H1 (cell line): Measurements from ENCODE around the gene SLFNL1. TPM values are rescaled to one million over a fixed set of nuclear protein-coding genes. Genes with fewer than 3 reads are reported as not detected.

Source experiments
- CTCF ChIA-PET: fragments of 300-600 bp; sonication (Branson Sonifier 250); formaldehyde crosslinking; loops from one replicate; lab custom pipeline; 2021; ENCODE audit not compliant: partially characterized antibody; lab: Charles Lee
- POLR2A ChIA-PET: fragments of 300-600 bp; sonication (Branson Sonifier 250); formaldehyde crosslinking; loops from one replicate; lab custom pipeline; 2021; ENCODE audit warnings: inconsistent platforms; ENCODE audit not compliant: partially characterized antibody; lab: Charles Lee
- DNase-seq, 2 experiments: peaks; one replicate each; pipeline versions ENCODE4 v3.0.0 to v3.0.0-alpha.2; 2010 to 2022; ENCODE audit warnings: low spot score in 2 of 2, low read depth in 1 of 2, mixed read lengths in 1 of 2
- FAIRE-seq: peaks from 2 replicates; lab custom pipeline; 2011; peaks lifted over from hg19 to GRCh38; lab: Jason Lieb, UNC
- H2AFZ ChIP-seq: 2 replicates; pipeline ENCODE4 v1.8.1; 2012; ENCODE audit warnings: low read length, inconsistent platforms
- H2AK5ac ChIP-seq: 2 replicates; pipeline ENCODE4 v1.6.1; 2013; ENCODE audit warnings: low read depth, low read length
- H2BK120ac ChIP-seq: replicated peaks from 2 replicates; pipeline ENCODE3; 2013; ENCODE audit warnings: low read depth, low read length, inconsistent platforms
- H2BK12ac ChIP-seq: 2 replicates; pipeline ENCODE4 v1.6.1; 2013; ENCODE audit warnings: low read depth, low read length
- H2BK15ac ChIP-seq: 2 replicates; pipeline ENCODE4 v1.6.1; 2013; ENCODE audit warnings: low read length
- H2BK20ac ChIP-seq: 2 replicates; pipeline ENCODE4 v1.6.1; 2013; ENCODE audit warnings: low read length
- H2BK5ac ChIP-seq: 2 replicates; pipeline ENCODE4 v1.6.1; 2013; ENCODE audit warnings: low read depth, low read length
- H3K14ac ChIP-seq: 2 replicates; pipeline ENCODE4 v1.6.1; 2013; ENCODE audit warnings: inconsistent platforms; ENCODE audit not compliant: insufficient read length
- H3K18ac ChIP-seq: 2 replicates; pipeline ENCODE4 v1.6.1; 2013; ENCODE audit warnings: low read length; ENCODE audit errors: extremely low read depth
- H3K23ac ChIP-seq: 2 replicates; pipeline ENCODE4 v1.6.1; 2013; ENCODE audit warnings: inconsistent platforms; ENCODE audit not compliant: insufficient read length
- H3K23me2 ChIP-seq: 2 replicates; pipeline ENCODE4 v1.6.1; 2013; ENCODE audit warnings: low read depth, low read length
- H3K27ac ChIP-seq: 2 replicates; pipeline ENCODE4 v1.6.1; 2011; ENCODE audit warnings: low read depth, low read length, inconsistent platforms
- H3K27me3 ChIP-seq, 4 experiments: replicated peaks in 1 of 4; 1 replicate in 1 of 4; 2 replicates in 3 of 4; pipeline versions ENCODE4 v1.6.1 to v1.8.1; 2011 to 2013; ENCODE audit warnings: low read length in 3 of 4, mild to moderate bottlenecking in 3 of 4, inconsistent platforms in 2 of 4, mixed read lengths in 2 of 4, moderate library complexity in 1 of 4; ENCODE audit not compliant: control insufficient read depth in 3 of 4, insufficient read depth in 3 of 4; ENCODE audit errors: extremely low read depth in 1 of 4
- H3K36me3 ChIP-seq, 4 experiments: 2 replicates each; pipeline versions ENCODE4 v1.6.1 to v1.8.1; 2011 to 2013; ENCODE audit warnings: mild to moderate bottlenecking in 4 of 4, low read length in 3 of 4, moderate library complexity in 2 of 4, control low read depth in 1 of 4, inconsistent platforms in 1 of 4; ENCODE audit not compliant: insufficient read depth in 4 of 4, control insufficient read depth in 2 of 4
- H3K4ac ChIP-seq: replicated peaks from 2 replicates; pipeline ENCODE3; 2013; ENCODE audit warnings: low read length, low read depth, mixed read lengths, inconsistent platforms; ENCODE audit not compliant: insufficient read length
- H3K4me1 ChIP-seq, 4 experiments: replicated peaks in 1 of 4; 1 replicate in 1 of 4; 2 replicates in 3 of 4; pipeline versions ENCODE4 v1.6.1 to v1.8.1; 2011 to 2013; ENCODE audit warnings: low read length in 3 of 4, inconsistent platforms in 2 of 4, mixed read lengths in 1 of 4; ENCODE audit not compliant: insufficient read depth in 4 of 4, control insufficient read depth in 3 of 4
- H3K4me2 ChIP-seq, 2 experiments: 2 replicates each; pipeline versions ENCODE4 v1.6.1 to v1.8.1; 2011 to 2013; ENCODE audit warnings: low read depth in 2 of 2, low read length in 2 of 2, control low read depth in 1 of 2, inconsistent platforms in 1 of 2, mild to moderate bottlenecking in 1 of 2; ENCODE audit not compliant: insufficient read depth in 1 of 2
- H3K4me3 ChIP-seq, 4 experiments: fragments of 200-600, 300-600 bp in 1 of 4; sonication (generic), shearing (Covaris generic), sonication (Bioruptor Twin) in 1 of 4; 2 replicates each; pipeline versions ENCODE4 v1.5.1 to v1.8.1; 2011 to 2016; ENCODE audit warnings: low read length in 4 of 4, low read depth in 3 of 4, control low read depth in 2 of 4, inconsistent platforms in 2 of 4, mild to moderate bottlenecking in 2 of 4, mixed read lengths in 1 of 4, moderate library complexity in 1 of 4; ENCODE audit not compliant: insufficient read depth in 2 of 4; ENCODE audit errors: extremely low read depth in 1 of 4
- H3K56ac ChIP-seq: replicated peaks from 2 replicates; pipeline ENCODE3; 2013; ENCODE audit warnings: low read depth, mild to moderate bottlenecking, mixed read lengths, low read length, inconsistent platforms; ENCODE audit not compliant: insufficient read length
- H3K79me1 ChIP-seq: 2 replicates; pipeline ENCODE4 v1.6.1; 2013; ENCODE audit warnings: low read depth, low read length, control low read depth
- H3K79me2 ChIP-seq, 2 experiments: 2 replicates each; pipeline versions ENCODE4 v1.6.1 to v1.8.1; 2012 to 2013; ENCODE audit warnings: low read length in 2 of 2, mild to moderate bottlenecking in 2 of 2, inconsistent platforms in 1 of 2; ENCODE audit not compliant: insufficient read depth in 2 of 2, control insufficient read depth in 1 of 2
- H3K9ac ChIP-seq, 4 experiments: replicated peaks in 1 of 4; 1 replicate in 1 of 4; 2 replicates in 3 of 4; pipeline versions ENCODE4 v1.6.1 to v1.8.1; 2011 to 2013; ENCODE audit warnings: low read depth in 3 of 4, low read length in 3 of 4, control low read depth in 2 of 4, mild to moderate bottlenecking in 2 of 4, moderate library complexity in 2 of 4, inconsistent platforms in 1 of 4; ENCODE audit errors: extremely low read depth in 1 of 4
- H3K9me3 ChIP-seq, 2 experiments: 2 replicates each; pipeline versions ENCODE4 v1.6.1 to v1.8.1; 2012 to 2013; ENCODE audit warnings: mild to moderate bottlenecking in 2 of 2, moderate library complexity in 2 of 2, control low read depth in 1 of 2, inconsistent platforms in 1 of 2, low read depth in 1 of 2, low read length in 1 of 2, mixed read lengths in 1 of 2; ENCODE audit not compliant: insufficient read depth in 2 of 2
- H4K20me1 ChIP-seq, 2 experiments: replicated peaks in 1 of 2; 2 replicates each; pipeline versions ENCODE3 to v1.8.1; 2011 to 2013; ENCODE audit warnings: inconsistent platforms in 2 of 2, low read length in 2 of 2, mild to moderate bottlenecking in 1 of 2; ENCODE audit not compliant: insufficient read depth in 2 of 2, control insufficient read depth in 1 of 2
- H4K5ac ChIP-seq: 2 replicates; pipeline ENCODE4 v1.6.1; 2013; ENCODE audit warnings: low read length, low read depth, mixed read lengths, inconsistent platforms; ENCODE audit not compliant: insufficient read length
- H4K8ac ChIP-seq: 2 replicates; pipeline ENCODE4 v1.8.0; 2013; ENCODE audit warnings: mild to moderate bottlenecking, moderate library complexity, low read length, inconsistent platforms; ENCODE audit not compliant: insufficient read depth; ENCODE audit errors: extremely low read depth
- H4K91ac ChIP-seq: replicated peaks from 2 replicates; pipeline ENCODE3; 2013; ENCODE audit warnings: low read length, mixed read lengths, inconsistent platforms; ENCODE audit not compliant: insufficient read length
- ATF2 ChIP-seq: IDR thresholded peaks from 2 replicates; pipeline ENCODE4 v1.6.1; 2012; ENCODE audit warnings: low read length, inconsistent platforms
- CBX5 ChIP-seq: fragments of 300-800, 300-1000 bp; sonication (generic); IDR thresholded peaks from 2 replicates; pipeline ENCODE4 v1.7.1; 2016; ENCODE audit warnings: antibody characterized with exemption, low read length, low read depth
- CHD1 ChIP-seq: IDR thresholded peaks from 2 replicates; pipeline ENCODE4 v1.6.1; 2012; ENCODE audit warnings: low read depth, low read length, improper control_type of control experiment
- EP300 ChIP-seq, 2 experiments: IDR thresholded peaks; 1 replicate in 1 of 2; 2 replicates in 1 of 2; pipeline ENCODE4 v1.6.1; 2011 to 2012; ENCODE audit warnings: low read depth in 2 of 2, low read length in 2 of 2, mild to moderate bottlenecking in 2 of 2, borderline replicate concordance in 1 of 2, inconsistent platforms in 1 of 2, moderate library complexity in 1 of 2
- HDAC2 ChIP-seq, 2 experiments: fragments of 300-600 bp in 1 of 2; sonication (generic) in 1 of 2; IDR thresholded peaks; 2 replicates each; pipeline ENCODE4 v1.6.1; 2011 to 2012; ENCODE audit warnings: low read depth in 2 of 2, low read length in 2 of 2, mild to moderate bottlenecking in 2 of 2, moderate library complexity in 2 of 2, borderline replicate concordance in 1 of 2, inconsistent platforms in 1 of 2
- JUND ChIP-seq: IDR thresholded peaks from 2 replicates; pipeline ENCODE4 v1.6.1; 2011; ENCODE audit warnings: mild to moderate bottlenecking, improper control_type of control experiment, low read length
- NRF1 ChIP-seq: IDR thresholded peaks from 2 replicates; pipeline ENCODE4 v1.6.1; 2011; ENCODE audit warnings: mild to moderate bottlenecking, low read depth, low read length, improper control_type of control experiment
- SIRT6 ChIP-seq: IDR thresholded peaks from one replicate; pipeline ENCODE4 v1.7.1; 2012; ENCODE audit warnings: low read length, inconsistent platforms
- SP4 ChIP-seq: IDR thresholded peaks from 2 replicates; pipeline ENCODE4 v1.6.1; 2012; ENCODE audit warnings: low read length, inconsistent platforms
- TAF1 ChIP-seq: IDR thresholded peaks from 2 replicates; pipeline ENCODE4 v1.6.1; 2011; ENCODE audit warnings: mild to moderate bottlenecking, low read depth, low read length
- TEAD4 ChIP-seq: IDR thresholded peaks from 2 replicates; pipeline ENCODE4 v1.6.1; 2012; ENCODE audit warnings: low read depth, low read length, inconsistent platforms, mixed read lengths
- YY1 ChIP-seq: IDR thresholded peaks from 2 replicates; pipeline ENCODE4 v1.6.1; 2011; ENCODE audit warnings: low read depth, mild to moderate bottlenecking, low read length
- WGBS, 2 experiments: shearing (Covaris generic) in 1 of 2; methylation state at CpG; one replicate each; pipeline versions ENCODE4 v1.1.6 to v1.1.7; 2013 to 2015; ENCODE audit warnings: low lambda C conversion rate in 2 of 2, mixed read lengths in 2 of 2, inconsistent platforms in 1 of 2, low coverage in 1 of 2, missing lambda C conversion rate in 1 of 2; ENCODE audit not compliant: insufficient replicate concordance in 2 of 2, insufficient coverage in 1 of 2, insufficient read length in 1 of 2; ENCODE audit errors: extremely low coverage in 1 of 2, missing lambda C conversion rate in 1 of 2; 5-methylcytosine and 5-hydroxymethylcytosine counted together
- polyA plus RNA-seq, 7 experiments: library from polyadenylated mRNA; depleted of rRNA in 3 of 7; stranded (reverse) in 5 of 7; unstranded in 2 of 7; fragments of >200 nt in 5 of 7; fragments of 200-250 nt in 2 of 7; gene quantifications; 1 replicate in 5 of 7; 2 replicates in 1 of 7; 4 replicates in 1 of 7; pipeline versions ENCODE4 v1.2.1 to v1.2.3, GENCODE V29; 2011 to 2013; ENCODE audit warnings: missing spikeins in 2 of 7, mixed read lengths in 2 of 7
- total RNA-seq: library from RNA; stranded (reverse); fragmentation: NEBNext Ultra II Directional; extraction: Animal tissue kit (Norgen Biotek cat#: 25700); gene quantifications from 2 replicates; pipeline ENCODE4 v1.2.1, GENCODE V29; 2021

Gene SLFNL1
- total and polyA plus RNA-seq, 2 of the 8 experiments (the other 6 are each of a cell fraction or from before 2014, with no cell fraction given), result not detected

- DNase-seq (no peak), FAIRE-seq (no peak)
- no peak overlapping the region for H3K23ac ChIP-seq
- no peaks in the 10 kb centered on the region for H3K4me1 ChIP-seq
- H3K18ac ChIP-seq, result no peak overlapping the region
- no peak overlapping the region for H2BK12ac ChIP-seq
- no peak overlapping the region for H3K9ac ChIP-seq
- no peaks in the 10 kb centered on the region for H3K27me3 ChIP-seq
- peaks cover 0 to 6% (median 0%) of the 10 kb centered on the region in 4 experiments; a peak in 1 of 8 replicates for H3K36me3 ChIP-seq
- H3K79me2 ChIP-seq, result no peaks in the 10 kb centered on the region
- H2AK5ac ChIP-seq, result no peak overlapping the region
- no peak overlapping the region for H2AFZ ChIP-seq
- no peak overlapping the region for H3K14ac ChIP-seq
- ChIA-PET POLR2A (interaction anchor here (0.7 kb wide), 1 partner anchor 23 kb away, joined by 3 read pairs; no protein-coding TSS in a partner anchor), CTCF (no interaction called here)
- no peak overlapping the region for H2BK15ac ChIP-seq
- H2BK20ac ChIP-seq, result no peak overlapping the region
- peaks cover 2 to 3% of the 10 kb centered on the region in 2 experiments for H4K20me1 ChIP-seq
- no peak overlapping the region for H4K5ac ChIP-seq
- no peak overlapping the region for H3K4me3 ChIP-seq
- no peak overlapping the region for H2BK5ac ChIP-seq
- H2BK120ac ChIP-seq, result no peak overlapping the region
- no peaks in the 10 kb centered on the region for H3K79me1 ChIP-seq
- WGBS, 2 experiments, result 95% methylated on average over 3 of the region's 3 CpGs; no CpG with 5 or more reads in 1 of the 2 experiments
- H3K4ac ChIP-seq, result no peak overlapping the region
- no peak overlapping the region for H3K27ac ChIP-seq
- H3K9me3 ChIP-seq, result no peaks in the 10 kb centered on the region
- no peak overlapping the region for H4K91ac ChIP-seq
- no peak overlapping the region for H3K56ac ChIP-seq
- no peaks in the 10 kb centered on the region; the same call in 1 of the 2 replicates for H3K23me2 ChIP-seq
- H4K8ac ChIP-seq, result no peak overlapping the region
- H3K4me2 ChIP-seq, result no peak overlapping the region
- no peak for TF ChIP-seq CHD1
- no peak for TF ChIP-seq SIRT6
- TF ChIP-seq HDAC2 (IDR thresholded peaks at IDR 0.05; ENCODE audit: borderline replicate concordance in 1 of 2, low read depth in 2 of 2, low read length in 2 of 2), result no peak
- no peak for TF ChIP-seq JUND
- TF ChIP-seq EP300 (IDR thresholded peaks at IDR 0.05; ENCODE audit: borderline replicate concordance in 1 of 2, low read depth in 2 of 2, low read length in 2 of 2), result no peak
- no peak for TF ChIP-seq CBX5
- TF ChIP-seq YY1, result no peak
- TF ChIP-seq TEAD4, result no peak
- TF ChIP-seq ATF2, result no peak
- no peak for TF ChIP-seq SP4
- no peak for TF ChIP-seq NRF1
- TF ChIP-seq TAF1, result no peak
Measured at GRCh38 chr1:41041614-41042270, 20.2 kb upstream of the SLFNL1 start.
